CD4-positive, alpha-beta T cell treated with Interleukin-6 for 4 hours (primary cell): ENCODE results near the gene ZNF335.
"Not testable (repeated sequence)": the region's sequence is repeated elsewhere in the genome, so short reads cannot be mapped to it uniquely, and the experiment has no call there.

Source experiments
- DNase-seq: peaks from one replicate; pipeline ENCODE4 v3.0.0-alpha.2; 2020; ENCODE audit warnings: mixed read lengths

ZNF335 gene

DNA sequence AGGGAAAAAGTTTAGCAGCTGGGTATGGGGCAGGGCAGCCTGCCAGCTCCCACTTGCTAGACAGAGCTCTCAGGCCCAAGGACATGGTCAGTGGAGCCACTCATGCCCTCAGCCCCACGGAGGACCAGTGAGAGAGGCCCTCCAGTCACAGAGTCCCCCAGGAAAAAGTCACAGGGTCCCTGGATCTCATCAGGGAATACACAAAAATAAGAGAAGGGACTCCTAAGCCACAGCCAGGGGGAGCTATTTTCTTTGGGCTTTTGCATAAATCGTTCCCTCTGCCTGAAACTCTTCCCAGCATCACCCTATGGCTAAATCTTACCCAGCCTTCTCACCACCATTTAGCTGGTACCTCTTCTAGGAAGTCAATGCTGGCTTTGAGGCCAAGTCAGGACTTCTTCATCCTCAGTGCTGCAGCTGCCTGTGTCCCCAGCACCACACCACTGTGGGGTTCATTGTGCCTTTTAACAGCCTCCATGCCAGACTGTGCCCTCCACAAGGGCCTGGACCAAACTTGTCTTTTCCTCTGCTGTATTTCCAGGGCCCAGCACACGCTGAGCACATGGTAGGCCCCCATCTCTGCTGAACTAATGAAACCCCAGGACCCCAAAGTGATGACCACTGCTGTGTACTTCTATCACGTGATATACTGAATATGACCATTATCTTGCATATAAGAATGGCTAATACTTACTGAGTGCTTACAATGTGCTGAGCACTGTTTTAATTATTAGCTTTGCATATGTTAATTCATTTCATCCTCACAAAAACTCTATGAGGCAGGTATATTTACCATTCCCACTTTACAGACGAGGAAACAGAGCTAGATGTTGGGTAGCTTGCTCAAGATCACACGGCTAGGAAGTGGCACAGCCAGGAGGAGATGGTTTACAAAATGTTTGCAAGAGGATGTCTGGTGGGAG lies 2.0 kb downstream of the ZNF335 start:
- DNase-seq = peak; percentile 33

DNA sequence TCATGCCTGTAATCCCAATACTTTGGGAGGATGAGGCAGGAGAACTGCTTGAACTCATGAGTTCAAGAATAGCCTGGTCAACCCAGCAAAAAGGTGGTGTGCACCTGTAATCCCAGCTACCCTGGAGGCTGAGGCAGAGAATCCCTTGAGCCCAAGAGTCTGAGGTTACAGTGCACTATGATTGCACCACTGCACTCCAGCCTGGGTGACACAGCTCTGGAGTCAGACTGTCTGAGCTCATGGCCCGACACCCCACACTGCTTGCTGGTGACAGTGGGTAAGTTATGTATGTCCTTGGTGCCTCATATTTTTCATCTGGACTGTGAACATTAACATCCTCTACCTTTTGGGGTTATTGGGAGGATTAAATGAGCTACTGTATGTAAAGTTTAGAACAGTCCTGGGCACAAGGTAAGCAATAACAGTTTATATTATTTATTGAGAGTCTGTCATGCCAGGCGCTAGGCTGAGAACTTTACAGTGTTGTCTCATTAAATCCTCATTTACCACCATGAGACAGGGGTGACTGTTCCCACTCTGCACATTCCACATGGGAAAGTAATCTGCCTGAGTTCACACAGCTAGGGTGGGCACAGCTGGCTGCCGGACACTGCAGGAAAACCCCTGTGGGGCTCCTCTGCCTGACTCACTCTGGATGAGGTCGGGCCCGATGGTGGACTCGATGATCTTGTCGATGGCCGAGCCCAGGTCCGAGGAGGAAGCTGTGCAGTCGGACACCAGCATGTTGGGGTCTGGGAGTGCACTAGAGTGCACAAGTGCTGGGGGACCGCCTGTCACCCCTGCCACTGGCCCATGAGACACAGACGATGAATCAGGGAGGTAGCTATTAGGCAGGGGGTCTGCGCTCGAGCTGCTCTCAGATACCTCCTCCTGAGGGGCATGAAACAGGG lies 2.9 kb downstream of the ZNF335 start:
- no peak for DNase-seq

DNA sequence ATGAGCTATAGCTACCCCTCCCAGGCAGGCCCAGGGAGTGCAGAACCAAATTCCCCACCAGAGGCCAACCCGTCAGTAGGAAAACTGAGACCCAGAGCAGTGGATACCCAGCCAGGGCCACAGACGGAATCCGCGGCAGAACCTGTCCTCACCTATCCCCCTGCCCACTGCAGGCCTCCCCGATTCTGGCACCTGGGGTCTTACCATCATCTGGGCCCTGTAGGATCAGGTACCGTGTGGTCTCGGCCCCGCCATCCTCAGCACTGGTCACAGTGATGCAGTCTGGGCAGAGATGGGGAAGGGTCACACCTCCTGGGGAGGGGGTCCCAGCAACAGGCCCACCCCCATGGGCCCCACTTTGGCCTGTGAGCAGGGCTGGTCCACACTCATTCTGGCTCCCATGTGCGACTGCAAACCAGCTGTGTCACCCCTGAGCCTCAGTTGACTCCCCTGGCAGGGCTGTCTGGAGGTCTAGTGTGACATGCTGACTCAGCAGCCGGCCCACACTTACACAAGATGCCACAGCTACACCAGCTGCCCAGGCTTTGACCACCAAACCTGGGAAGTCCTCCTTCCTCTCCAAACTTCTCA lies 3.8 kb downstream of the ZNF335 start:
- no peak for DNase-seq

DNA sequence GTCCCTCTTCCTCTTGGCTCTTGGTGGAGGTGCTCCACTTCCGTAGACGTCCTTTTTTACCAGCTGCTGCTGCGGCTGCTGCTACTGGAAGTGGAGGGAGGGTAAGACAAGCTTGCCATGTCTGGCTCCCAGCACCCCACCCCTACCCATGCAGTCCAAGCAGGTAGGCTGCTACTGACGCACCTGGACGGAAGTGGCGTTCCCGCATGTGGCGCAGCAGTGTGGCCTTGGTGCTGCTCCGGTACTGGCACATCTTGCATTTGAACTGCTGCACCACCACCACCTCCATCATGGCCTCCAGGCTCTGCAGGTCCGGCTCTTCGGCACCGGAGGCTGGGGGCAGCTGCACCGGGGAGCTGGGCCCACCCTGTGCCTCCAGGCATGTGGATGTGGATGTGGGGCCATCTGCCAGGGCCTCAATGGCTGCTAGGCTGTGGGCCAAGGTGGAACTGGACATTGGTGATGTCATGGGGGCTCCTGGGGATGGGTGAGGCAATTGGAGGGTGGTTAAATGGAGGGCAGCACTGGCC lies 4.4 kb downstream of the ZNF335 start:
- DNase-seq = no peak

DNA sequence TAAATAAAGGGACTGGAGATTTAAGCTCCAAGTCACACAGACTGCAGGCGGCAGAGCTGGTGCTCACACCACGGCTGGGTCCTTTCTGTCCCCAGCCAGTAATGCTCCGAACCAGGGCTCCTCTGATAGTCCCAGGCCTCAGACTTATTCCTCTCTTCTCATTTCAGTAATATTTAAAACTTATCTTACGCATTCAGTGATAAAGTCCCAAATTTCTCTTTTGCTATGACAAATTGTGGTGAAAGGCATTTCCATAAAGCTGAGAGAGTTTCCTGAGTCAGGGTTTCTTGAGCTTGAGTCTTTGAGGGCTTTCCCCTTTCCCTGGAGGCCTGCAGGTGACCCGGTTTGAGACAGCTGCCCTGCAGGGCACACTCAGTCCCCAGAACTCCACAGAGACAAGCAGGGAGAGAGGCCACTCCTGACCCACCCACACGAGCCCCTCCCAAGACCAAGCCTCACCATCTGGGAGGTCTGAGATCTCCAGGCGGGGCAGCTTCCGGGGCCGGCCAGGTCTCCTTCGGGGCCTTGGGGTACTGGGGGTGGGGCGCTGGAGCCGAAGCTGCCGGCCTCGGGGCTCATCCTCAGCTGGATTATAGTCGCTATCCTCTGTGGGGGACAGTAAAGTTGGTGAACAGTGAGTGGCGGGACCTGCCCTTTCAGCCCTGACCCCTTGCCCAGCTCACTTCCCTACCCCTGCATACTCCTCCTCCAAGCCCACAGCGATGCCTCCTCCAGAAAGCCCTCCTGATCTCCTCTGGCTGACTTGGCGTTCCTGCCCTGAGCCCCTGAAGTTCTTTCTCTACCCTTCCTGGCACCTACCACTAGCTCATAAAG lies 6.6 kb downstream of the ZNF335 start:
- no peak for DNase-seq

DNA sequence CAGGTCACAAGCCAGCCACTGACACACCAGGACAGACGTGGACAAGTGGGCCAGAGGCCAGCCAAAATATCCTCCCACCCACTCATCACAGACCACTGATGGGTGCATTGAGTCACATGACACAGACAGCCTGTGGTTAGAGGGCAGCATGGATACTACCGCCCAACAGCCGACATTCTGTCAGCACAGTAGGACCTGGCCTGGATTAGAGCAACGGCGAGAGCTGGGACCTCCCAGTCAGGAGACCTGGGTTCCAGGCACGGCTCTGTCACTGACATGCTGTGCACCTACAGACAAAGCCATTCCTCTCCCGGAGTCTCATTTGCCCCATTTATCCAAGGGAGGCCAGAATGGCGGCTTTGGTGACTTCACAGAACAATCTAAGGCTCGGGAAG lies 8.0 kb downstream of the ZNF335 start:
- no peak for DNase-seq

DNA sequence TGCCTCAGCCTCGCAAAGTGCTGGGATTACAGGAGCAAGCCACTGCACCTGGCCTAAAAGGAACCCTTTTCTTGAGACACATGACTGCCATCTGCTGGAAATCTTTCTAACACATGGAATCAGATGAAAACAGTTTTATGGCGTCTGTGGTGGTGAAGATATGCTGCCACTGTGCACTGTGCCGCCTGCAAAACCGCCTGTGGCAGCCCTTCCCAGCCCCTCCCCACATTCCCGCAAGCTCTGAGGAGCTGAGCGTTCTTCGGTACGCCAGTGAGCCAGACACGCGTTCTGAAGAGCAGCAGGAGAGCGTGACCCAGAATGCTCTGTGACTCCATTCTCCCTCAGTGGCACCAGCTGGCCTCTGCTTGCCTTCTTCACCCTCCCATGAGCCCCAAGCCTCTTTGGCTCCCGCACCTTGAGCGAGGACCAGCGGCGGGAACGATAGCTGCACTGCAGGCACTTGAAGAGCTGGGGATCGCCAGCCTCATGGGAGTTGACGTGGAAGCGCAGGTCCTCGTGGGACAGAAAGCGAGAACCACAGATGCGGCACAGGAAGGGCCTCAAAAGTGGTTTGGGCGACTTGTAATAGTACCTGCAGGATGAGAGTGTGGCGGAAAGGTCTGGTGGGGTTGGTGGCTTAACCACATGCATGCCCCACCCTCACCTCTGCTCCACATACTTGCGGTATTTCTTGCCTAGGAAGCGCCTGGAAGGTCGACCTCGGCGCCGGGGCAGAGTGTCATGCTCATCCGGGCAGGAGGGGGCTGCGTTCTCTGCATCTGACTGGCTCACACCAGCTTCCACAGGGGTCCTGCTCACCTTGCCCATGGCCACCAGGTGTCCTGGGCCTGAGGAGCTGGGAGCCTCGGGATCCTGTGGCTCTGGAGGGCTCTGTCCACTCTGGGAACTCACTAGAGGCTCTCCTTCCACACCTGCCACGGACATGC lies 8.7 kb downstream of the ZNF335 start:
- DNase-seq = no peak

DNA sequence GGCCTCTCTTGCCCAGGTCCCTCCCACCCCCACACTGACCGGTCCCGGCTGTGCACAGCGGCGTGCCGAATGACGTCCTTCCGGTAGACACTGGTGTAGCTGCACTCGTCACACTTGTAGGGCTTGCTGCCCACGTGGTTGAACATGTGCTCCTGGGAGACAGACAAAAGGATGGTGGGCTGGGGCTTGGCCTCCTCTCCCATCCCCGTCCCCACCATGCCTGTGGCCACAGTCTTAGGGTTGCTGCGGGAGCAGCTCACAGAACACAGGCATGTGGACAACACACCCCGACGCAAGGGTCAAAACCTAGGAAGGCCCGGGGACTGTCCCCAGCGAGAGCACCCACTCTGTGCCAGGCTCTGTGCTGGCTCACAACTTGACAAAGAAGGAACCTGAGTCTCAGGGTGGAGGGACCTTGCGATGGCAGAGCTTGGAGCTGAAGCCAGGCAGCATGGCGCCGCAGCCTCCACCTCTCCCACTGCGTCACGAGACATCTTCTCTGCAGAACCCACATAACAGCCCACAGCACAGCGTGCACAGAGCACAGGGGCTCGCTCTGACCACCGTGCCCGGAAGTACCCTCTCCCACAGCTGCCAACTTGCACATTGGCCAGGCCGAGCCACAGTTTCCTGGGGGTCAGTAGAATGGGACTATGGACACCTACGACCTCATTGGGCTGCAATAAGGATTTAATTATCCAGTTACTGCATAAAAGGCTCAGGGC lies 9.8 kb downstream of the ZNF335 start:
- DNase-seq = no peak

DNA sequence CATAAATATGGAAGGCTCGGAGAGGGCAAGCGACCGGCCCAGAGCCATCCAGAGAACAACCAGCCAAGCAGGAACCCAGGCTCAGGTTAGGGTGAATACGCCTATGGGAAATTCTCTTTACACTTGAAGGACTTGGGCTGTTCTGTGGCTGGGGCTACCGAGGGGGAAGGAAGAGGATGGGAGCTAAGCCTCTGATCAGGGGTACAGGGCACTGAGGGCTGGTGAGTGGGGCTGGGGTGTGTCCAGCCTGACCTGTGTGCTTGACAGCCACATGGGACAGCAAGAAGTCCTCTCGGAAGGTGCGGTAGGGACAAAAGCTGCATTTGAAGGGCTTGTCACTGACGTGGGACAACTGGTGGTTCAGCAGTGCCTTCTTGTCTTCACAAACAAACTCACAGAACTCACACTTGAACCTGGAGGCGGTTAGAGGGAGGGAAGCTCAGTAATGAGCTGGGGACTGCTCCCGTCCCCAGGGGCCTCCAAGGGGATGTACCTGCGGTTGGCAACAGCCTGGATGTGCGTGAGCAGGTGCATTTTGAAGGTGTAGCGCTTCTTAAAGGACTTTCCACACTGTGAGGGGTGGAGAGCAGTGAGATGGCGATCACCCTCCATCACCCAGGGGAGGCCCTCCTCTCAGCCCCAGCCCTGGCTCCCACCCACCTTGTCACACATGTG lies 11.9 kb downstream of the ZNF335 start:
- no peak for DNase-seq

DNA sequence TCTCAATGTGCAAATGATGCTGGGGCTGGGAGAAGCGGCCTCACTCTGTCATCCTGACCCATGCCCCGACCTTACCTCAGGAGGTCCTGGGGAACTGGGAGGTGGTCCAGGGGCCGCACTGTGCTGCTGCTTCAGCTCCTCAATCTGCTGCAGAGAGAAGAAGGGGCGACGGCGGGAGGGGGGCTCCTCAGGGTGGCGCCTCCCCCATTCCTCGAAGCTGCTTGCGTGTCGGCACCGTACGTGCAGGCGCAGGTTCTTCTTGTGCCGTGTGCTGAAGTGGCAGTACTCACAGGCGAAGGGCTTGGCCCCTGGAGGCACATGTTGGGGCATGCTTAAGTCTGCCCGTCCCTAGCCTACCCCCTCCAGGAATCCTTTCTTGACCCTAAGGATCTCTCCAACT lies 12.9 kb downstream of the ZNF335 start:
- no peak for DNase-seq

DNA sequence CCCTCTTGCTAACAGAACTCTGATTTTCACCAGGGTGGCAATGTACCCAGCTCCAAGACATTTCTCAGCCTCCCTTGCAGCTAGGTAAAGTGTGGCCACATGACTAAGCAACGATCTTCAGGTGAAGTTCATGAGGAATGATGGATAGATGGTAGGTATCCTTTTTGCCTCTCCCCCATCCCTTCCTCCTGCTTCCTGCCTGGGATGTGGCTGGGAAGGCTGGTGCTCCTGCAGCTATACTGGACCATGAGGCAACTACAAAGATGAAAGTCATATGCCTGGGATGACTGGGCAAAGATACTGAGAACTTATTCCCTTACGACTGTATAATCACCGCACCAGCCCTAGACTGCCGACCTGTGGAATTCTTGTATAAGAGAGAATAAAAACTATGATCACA lies 13.4 kb downstream of the ZNF335 start:
- no peak for DNase-seq

DNA sequence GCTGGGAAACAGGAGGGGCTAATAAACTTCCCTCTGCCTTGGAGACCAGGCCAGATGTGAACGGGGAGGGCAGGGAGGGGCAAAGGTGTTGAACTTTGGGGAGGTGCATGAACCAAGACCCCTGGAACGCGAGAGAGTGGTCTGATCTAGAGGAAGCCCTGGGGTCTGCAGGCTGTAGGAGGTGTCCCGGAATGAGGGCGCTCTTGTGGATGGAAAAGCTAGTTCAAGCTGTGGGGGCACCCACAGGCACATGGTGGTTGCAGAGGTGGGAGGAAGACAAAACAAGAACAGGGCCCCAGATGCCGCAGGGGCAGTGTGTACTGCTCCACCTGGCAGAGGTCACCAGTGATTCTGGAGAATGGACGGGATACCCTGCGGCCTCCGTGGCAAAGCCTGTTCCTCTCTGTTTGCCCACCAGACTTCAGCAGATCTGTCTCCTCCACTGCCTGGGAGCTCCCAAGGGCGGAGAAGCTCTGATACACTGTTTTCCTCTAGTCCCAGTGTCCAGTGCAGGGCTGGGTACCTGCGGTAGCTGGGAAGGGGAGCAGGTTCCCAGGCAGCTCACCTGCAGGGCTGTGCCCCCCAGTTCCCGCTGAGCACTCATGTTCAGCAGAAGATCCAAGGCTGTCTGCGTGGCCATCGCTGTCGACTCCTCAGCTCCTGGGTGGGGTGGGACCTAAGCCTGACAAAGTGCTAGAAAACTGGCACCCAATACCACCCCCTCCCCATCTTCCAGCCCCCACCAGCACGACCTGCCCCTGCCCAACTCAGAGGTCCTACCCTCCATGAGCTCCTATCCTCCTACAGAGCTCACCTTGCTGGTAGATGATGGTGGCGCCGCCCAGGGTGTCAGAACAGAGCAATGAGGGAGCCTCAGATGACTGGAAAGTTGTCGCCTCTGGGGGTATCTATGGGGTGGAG lies 14.7 kb downstream of the ZNF335 start:
- no peak for DNase-seq

DNA sequence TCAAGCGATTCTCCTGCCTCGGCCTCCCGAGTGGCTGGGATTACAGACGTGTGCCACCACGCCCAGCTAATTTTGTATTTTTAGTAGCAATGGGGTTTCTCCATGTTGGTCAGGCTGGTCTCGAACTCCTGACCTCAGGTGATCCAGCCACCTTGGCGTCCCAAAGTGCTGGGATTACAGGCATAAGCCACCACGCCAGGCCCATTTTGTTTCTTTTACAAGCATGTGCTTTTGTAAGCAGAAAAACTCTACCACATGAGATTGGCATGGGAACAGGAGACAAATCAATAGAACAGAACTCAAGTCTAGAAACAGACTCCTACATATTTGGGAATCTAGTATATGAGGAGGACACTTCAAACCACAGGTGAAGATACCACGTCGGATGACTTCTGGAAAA lies 15.7 kb downstream of the ZNF335 start:
- DNase-seq = not testable (repeated sequence)

DNA sequence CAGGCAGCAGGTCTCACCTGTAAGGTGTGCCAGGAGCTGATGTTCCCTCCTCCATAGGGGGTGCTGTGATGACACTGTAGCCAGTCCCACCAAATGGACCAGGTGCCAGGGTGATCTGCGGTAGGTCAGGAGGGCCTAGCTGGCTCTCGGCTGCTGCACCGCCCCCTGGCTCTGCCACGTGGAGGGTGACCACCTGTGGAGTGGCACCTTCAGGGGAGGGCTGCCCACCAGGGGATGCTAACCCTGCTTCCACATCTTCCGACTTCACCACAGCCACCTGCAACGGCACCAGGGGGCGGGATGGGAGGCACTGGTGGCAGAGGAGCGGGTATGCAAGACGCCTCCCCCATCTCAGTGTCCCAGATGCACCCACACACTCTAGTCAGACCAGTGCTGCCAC lies 18.3 kb downstream of the ZNF335 start:
- DNase-seq = no peak

DNA sequence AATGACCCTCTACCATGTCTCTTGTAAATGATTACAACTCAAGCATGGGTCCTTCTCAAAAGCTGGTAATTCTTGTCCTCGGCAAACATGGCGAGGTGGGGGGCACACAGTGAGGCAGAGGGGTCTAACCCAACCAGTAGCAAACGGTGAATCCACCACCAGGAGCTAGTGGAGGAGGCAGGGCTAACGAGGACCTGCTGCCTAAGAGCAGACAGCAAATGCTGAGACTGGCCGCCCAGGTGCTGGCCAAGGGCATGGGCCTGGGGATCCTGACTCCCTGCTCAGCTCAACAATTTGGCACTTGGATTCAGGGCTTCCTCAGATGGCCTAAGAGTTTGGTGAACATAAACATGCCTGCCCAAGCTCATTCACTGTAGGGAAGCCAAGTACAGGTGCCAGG lies 19.1 kb downstream of the ZNF335 start:
- DNase-seq = no peak

DNA sequence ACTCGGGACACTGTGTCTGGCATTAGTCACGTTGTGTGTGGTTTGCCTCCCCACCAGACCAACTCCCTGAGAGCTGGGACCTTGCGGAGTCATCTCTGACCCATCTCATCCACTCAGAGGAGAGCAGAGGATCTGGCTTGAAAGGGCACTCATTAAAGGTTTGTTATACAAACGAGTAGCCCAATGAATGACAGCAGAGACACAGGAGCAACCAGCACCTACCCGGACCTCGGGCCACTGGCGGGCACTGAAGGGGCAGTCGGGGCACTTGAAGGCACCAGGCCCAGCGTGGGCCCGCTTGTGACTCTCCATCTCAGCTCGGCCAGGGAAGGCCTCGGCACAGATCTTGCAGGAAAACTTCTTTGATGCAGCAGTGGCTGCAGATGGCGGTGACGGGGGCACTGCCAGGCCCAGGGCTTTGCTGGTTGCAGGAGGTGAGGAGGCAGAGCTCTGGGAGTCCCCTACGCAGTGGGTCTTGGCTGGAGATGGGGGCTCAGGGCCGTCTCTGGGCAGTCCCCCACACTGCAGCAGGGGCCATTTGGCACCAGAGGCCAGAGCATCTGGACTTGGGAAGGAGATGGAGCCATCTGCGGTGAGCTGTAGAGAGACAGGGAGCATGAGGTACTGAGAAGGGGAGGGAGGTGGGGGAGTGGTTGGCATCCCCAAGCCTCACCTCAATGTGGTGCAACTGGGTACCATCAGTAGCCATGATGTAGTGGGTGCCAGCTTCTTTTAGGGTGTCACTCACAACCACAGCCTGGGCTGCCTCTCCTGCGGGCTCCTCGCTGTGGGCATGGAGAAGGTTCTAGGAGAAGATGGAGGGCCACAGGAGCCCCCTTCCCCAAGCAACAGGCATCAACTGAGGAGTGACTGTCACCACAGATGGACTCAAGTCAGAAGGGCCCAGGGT lies 19.8 kb downstream of the ZNF335 start:
- no peak for DNase-seq

DNA sequence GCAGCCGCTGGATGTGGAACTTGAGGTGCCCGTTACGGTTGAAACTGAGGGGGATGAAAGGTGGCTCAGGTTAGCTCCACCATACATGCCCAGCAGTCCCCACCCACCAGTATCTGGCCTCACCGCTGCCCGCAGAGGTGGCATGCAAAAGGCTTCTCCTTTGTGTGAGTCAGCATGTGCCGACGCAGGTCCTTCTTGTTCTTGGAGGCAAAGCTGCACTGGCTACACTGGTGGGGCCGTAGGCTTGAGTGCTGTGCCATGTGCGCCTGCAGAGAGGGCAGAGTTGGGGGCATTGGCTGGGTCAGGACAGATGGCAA lies 21.7 kb downstream of the ZNF335 start:
- no peak for DNase-seq
